Measurements from ENCODE around the gene MRGPRX3.
"Not testable (repeated sequence)": the region's sequence is repeated elsewhere in the genome, so short reads cannot be mapped to it uniquely, and the experiment has no call there.

MRGPRX3 gene

GRCh38 chr11:18115360-18116127, 16.8 kb upstream of the MRGPRX3 start:
- TF ChIP-seq, protein P1, sequence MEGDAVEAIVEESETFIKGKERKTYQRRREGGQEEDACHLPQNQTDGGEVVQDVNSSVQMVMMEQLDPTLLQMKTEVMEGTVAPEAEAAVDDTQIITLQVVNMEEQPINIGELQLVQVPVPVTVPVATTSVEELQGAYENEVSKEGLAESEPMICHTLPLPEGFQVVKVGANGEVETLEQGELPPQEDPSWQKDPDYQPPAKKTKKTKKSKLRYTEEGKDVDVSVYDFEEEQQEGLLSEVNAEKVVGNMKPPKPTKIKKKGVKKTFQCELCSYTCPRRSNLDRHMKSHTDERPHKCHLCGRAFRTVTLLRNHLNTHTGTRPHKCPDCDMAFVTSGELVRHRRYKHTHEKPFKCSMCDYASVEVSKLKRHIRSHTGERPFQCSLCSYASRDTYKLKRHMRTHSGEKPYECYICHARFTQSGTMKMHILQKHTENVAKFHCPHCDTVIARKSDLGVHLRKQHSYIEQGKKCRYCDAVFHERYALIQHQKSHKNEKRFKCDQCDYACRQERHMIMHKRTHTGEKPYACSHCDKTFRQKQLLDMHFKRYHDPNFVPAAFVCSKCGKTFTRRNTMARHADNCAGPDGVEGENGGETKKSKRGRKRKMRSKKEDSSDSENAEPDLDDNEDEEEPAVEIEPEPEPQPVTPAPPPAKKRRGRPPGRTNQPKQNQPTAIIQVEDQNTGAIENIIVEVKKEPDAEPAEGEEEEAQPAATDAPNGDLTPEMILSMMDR (IDR thresholded peaks at IDR 0.05; ENCODE audit: low read depth, low read length) = peak; percentile 79
- Histone ChIP-seq H3K27me3 (peaks cover 6% of the 10 kb centered on the region), H3K36me3 (no peaks in the 10 kb centered on the region), H3K9me3 (no peaks in the 10 kb centered on the region), H3K4me1 (no peaks in the 10 kb centered on the region), H3K4me3 (ENCODE audit: low read depth, low read length) (no peak overlapping the region)
- peak; percentile 57 for DNase-seq

- not testable (repeated sequence) for H3K27me3 ChIP-seq; H3K36me3 ChIP-seq; H3K4me3 ChIP-seq (ENCODE audit: low read depth, low read length); DNase-seq; H3K4me1 ChIP-seq; H3K9me3 ChIP-seq
Observed at GRCh38 chr11:18121331-18121828, 11.0 kb upstream of the MRGPRX3 start.

DNA sequence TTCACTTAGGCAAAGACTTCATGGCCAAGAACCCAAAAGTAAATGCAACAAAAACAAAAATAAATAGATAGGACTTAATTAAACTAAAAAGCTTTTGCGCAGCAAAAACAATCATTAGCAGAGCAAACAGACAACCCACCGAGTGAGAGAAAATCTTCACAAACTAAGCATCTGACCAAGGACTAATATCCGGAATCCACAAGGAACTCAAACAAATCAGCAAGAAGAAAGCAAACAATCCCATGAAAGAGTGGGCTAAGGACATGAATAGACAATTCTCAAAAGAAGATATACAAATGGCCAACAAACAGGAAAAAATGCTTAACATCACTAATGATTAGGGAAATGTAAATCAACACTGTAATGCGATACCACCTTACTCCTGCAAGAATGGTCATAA, 1.3 kb upstream of the MRGPRX3 start:
- not testable (repeated sequence) for H3K4me1 ChIP-seq; DNase-seq; H3K9me3 ChIP-seq; H3K27me3 ChIP-seq; H3K4me3 ChIP-seq (ENCODE audit: low read depth, low read length); H3K36me3 ChIP-seq

DNA sequence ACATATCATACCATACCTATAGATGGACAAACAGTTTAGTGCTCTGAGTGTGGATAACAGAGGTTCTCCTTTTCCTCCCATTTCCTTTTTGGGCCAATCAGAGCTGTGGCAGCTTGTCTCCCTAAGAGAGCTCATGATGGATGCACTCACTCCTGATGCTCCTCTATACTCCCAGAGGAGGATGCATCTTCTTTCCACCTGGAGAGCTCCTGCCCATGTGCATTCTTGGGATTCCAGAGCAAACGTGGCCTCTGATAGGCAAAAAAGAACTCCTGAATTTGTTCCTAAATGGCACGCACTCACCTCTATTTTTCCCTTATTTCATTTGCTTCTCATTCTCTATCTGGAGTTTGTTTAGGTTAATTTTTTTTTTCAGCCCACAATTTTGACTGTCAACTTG, 2.9 kb downstream of the MRGPRX3 start:
- H3K4me3 ChIP-seq (ENCODE audit: low read depth, low read length) = no peak overlapping the region
- no peak for DNase-seq
- H3K9me3 ChIP-seq = no peaks in the 10 kb centered on the region
- TF ChIP-seq, protein P1 (IDR thresholded peaks at IDR 0.05; ENCODE audit: low read depth, low read length) = no peak
- H3K36me3 ChIP-seq = no peaks in the 10 kb centered on the region
- H3K4me1 ChIP-seq = no peaks in the 10 kb centered on the region
- H3K27me3 ChIP-seq = no peaks in the 10 kb centered on the region

GRCh38 chr11:18137186-18137800, 4.9 kb downstream of the MRGPRX3 start:
- no peak overlapping the region for H3K4me3 ChIP-seq (ENCODE audit: low read depth, low read length)
- H3K4me1 ChIP-seq = no peaks in the 10 kb centered on the region
- TF ChIP-seq, protein P1 (IDR thresholded peaks at IDR 0.05; ENCODE audit: low read depth, low read length) = no peak
- no peaks in the 10 kb centered on the region for H3K36me3 ChIP-seq
- H3K27me3 ChIP-seq = no peaks in the 10 kb centered on the region
- H3K9me3 ChIP-seq = no peaks in the 10 kb centered on the region
- no peak for DNase-seq

DNA sequence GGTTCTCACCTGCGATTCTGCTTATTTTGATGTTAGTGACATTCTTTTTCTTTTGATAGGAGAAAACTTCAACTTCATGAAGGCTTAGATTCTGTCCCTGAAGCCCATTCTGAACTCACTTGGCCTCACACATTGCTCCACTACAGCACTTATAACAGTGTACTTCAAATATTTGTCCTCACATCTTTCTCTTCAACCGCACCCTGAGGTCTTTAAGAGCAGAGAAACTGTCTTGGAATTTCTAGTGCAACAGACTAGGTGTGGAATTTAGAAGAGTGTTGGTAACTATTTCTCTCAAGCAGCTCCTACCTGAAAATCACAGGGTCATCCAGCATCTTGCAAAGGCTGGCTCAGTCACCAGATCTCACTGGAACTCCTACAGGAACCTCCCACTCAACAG, 7.8 kb downstream of the MRGPRX3 start:
- Histone ChIP-seq H3K27me3 (no peaks in the 10 kb centered on the region), H3K4me1 (no peaks in the 10 kb centered on the region), H3K9me3 (no peaks in the 10 kb centered on the region), H3K36me3 (no peaks in the 10 kb centered on the region), H3K4me3 (ENCODE audit: low read depth, low read length) (no peak overlapping the region)
- TF ChIP-seq, protein P1 (IDR thresholded peaks at IDR 0.05; ENCODE audit: low read depth, low read length) = no peak
- DNase-seq = no peak

DNA sequence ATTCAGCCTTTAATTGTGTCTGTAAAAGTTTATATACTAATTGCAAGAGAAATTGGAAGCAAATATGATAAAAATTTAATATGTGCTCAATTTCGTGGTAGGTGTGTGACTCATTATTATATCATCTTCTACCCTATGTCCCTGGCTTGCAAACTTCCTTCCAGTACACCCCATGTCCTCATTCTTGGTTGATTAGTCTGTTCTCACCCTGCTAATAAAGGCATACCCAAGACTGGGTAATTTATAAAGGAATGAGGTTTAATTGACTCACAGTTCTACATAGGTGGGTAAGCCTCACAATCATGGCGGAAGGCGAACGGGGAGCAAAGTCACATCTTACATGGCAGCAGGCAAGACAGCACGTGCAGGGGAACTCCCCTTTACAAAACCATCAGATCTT, 11.9 kb downstream of the MRGPRX3 start:
- no peaks in the 10 kb centered on the region for H3K9me3 ChIP-seq
- H3K4me3 ChIP-seq (ENCODE audit: low read depth, low read length) = no peak overlapping the region
- H3K36me3 ChIP-seq = no peaks in the 10 kb centered on the region
- TF ChIP-seq, protein P1 (IDR thresholded peaks at IDR 0.05; ENCODE audit: low read depth, low read length) = no peak
- DNase-seq = no peak
- H3K4me1 ChIP-seq = no peaks in the 10 kb centered on the region
- H3K27me3 ChIP-seq = no peaks in the 10 kb centered on the region
